Retinal pigment epithelial cell (primary cell): ENCODE data around the gene ADARB2.

Source experiments
- DNase-seq: peaks from one replicate; pipeline ENCODE4 v3.0.0-alpha.2; 2010; ENCODE audit warnings: low read depth
- H3K4me3 ChIP-seq: 2 replicates; pipeline ENCODE4 v1.5.1; 2011; ENCODE audit warnings: mild to moderate bottlenecking, low read length, control low read depth, moderate library complexity
- CTCF ChIP-seq: conservative IDR thresholded peaks from 2 replicates; pipeline ENCODE4 v1.5.1; 2011; ENCODE audit warnings: low read depth, low read length, control low read depth, inconsistent platforms

Gene ADARB2

GRCh38 chr10:1563028-1563427, 174.3 kb downstream of the ADARB2 start:
- no peak for TF ChIP-seq CTCF
- no peak for DNase-seq
- H3K4me3 ChIP-seq = no peak overlapping the region

DNA sequence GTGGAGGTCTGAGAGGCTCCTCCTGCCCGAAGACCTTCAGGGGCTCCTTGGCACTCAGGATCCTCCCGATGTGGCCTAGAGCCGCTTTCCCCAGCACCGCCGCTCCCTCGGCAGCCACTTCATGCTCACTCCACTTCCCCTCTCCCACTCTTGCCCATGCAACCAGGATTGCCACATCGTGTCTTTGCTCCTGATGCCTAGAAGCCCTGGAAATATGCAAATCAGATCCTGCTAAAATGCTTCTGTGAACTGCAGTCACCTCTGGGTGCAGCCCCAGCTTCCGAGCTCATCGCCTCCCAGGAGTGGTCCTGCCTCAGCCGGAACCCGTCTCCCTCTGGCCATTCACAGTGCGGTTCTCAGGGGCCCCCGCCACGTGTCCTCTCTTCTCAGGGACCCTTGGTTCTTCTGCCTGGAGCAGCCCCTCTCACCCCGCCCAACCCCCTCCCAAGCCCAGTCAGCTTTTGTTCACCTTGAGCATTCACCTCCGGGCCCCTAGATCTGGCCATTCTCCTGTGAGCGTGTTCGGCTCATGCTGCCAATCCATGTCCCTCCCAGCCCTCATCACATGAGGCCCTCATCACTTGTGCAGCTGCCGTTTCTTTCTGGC, 175.5 kb downstream of the ADARB2 start:
- DNase-seq = no peak
- no peak for TF ChIP-seq CTCF
- no peak overlapping the region for H3K4me3 ChIP-seq

- no peak for DNase-seq
- H3K4me3 ChIP-seq = no peak overlapping the region
- TF ChIP-seq CTCF = no peak
Measured at GRCh38 chr10:1560535-1561192, 176.7 kb downstream of the ADARB2 start.

DNA sequence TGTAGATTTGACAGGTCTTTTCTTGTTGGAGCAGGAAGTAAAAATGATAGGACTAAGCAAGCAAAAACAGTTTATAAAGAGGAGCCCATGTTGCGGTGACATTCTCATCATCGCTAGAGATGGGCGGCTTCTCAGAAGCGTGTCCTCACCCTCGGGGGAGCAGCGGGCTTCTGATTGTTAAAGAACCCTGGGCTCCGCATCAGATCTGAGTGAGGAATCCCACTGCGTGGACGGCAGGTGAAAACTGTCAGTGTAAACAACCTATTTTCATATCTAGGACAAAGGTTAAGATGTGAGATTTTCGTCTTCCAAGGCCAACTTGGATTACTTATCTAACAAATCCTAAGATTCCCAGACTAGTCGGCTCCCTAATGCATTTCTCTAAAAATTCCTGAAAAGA, 177.6 kb downstream of the ADARB2 start:
- DNase-seq = no peak
- no peak for TF ChIP-seq CTCF
- H3K4me3 ChIP-seq = no peak overlapping the region

- H3K4me3 ChIP-seq = no peak overlapping the region
- no peak for TF ChIP-seq CTCF
- DNase-seq = no peak
Measured at GRCh38 chr10:1559311-1559710, 178.0 kb downstream of the ADARB2 start.

DNA sequence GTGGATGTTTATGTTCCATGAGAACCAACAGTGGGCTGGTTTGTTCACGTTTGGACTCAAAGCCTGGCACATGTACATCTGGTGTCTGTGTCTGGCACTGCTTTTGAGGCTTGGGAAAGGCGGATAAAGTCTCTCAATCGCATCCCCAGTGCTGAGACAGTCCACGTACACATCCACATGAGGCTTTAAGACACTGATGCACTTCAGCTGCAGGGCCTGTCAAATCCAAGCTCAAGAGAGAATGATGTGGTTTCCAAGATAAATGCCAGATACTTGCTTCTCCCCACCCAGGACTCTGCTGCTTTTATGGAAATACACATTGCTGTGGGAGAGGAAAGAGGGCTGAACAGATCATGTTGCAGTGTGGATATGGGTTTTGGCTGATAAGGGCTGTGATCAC, 178.4 kb downstream of the ADARB2 start:
- H3K4me3 ChIP-seq = no peak overlapping the region
- no peak for DNase-seq
- no peak for TF ChIP-seq CTCF

DNA sequence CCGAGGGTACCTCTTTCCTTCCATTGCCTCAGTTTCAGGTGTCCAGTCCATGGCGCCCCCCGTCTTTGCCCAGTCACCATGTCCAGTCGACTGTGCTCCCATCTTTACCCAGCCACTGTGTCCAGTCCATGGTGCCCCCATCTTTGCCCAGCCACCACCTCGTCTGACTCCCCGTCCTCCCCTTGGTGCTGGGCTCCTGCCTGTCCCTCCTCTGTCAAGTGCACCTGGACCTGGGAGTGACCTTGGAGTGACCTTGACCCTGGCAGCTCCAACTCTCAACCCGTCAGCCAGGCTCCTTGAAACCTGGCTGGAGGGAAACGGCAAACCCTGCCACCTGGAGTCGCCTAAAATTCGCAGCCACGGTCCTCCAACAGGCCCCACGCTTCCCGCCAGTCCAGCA, 180.2 kb downstream of the ADARB2 start:
- no peak overlapping the region for H3K4me3 ChIP-seq
- no peak for DNase-seq
- TF ChIP-seq CTCF = no peak
